Prostate gland (tissue), 2 donors: ENCODE data around the gene ESR1.

Experiments
- POLR2A ChIP-seq: fragments of 450-650 bp; IDR thresholded peaks from one replicate; pipeline ENCODE4 v1.6.1; 2016; ENCODE audit warnings: antibody characterized with exemption, mild to moderate bottlenecking
- TF ChIP-seq, protein P1 (sequence below), 4 experiments: fragments of 200-600 bp in 2 of 4; fragments of 450-650 bp in 2 of 4; sonication (generic) in 2 of 4; IDR thresholded peaks; 1 replicate in 3 of 4; 2 replicates in 1 of 4; pipeline ENCODE4 v1.5.1; 2016 to 2019; ENCODE audit warnings: antibody characterized with exemption in 4 of 4, mild to moderate bottlenecking in 2 of 4, moderate library complexity in 2 of 4

DNA sequence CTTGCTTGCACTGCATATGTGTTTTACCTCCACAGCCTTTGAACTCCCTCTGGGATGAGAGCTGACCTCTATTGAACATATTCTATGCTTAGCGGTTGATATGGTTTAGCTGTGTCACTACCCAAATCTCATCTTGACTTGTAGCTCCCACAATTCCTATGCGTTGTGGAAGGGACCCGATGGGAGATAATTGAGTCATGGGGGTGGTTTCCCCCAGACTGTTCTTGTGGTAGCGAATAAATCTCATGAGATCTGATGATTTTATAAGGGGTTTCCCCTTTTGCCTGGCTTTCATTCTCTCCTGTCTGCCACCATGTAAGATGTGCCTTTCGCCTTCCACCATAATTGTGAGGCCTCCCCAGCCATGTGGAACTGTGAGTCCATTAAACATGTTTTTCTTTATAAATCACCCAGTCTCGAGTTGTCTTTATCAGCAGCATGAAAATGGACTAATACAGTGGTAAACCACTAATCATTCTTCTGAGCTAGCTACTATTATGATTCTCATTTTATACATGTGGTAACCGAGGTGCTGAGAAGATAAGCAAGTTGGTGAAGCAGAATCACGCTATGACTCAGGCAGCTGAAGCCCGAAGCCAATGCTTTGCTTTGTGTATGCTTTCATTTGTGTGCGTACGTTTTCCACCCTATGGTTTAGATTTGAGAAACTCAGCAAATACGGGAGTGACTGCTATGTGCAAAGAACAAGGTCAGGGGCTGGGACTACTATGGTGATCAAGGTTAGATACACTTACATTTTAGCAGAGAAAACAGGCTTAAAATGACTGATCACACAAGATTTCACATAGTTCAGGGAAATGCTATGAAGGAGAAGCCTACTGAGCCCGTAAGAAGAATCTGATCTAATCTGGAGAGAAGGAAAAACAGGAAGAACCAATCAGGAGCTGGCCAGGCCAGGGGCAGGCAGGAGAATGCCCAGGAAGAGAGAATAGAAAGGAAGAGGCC is 363.5 kb downstream of the ESR1 start:
- TF ChIP-seq POLR2A: no peak
- TF ChIP-seq, protein P1, sequence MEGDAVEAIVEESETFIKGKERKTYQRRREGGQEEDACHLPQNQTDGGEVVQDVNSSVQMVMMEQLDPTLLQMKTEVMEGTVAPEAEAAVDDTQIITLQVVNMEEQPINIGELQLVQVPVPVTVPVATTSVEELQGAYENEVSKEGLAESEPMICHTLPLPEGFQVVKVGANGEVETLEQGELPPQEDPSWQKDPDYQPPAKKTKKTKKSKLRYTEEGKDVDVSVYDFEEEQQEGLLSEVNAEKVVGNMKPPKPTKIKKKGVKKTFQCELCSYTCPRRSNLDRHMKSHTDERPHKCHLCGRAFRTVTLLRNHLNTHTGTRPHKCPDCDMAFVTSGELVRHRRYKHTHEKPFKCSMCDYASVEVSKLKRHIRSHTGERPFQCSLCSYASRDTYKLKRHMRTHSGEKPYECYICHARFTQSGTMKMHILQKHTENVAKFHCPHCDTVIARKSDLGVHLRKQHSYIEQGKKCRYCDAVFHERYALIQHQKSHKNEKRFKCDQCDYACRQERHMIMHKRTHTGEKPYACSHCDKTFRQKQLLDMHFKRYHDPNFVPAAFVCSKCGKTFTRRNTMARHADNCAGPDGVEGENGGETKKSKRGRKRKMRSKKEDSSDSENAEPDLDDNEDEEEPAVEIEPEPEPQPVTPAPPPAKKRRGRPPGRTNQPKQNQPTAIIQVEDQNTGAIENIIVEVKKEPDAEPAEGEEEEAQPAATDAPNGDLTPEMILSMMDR (IDR thresholded peaks at IDR 0.05): no peak
